Measurements from ENCODE around the gene SRRT.
"Not testable (repeated sequence)": the region's sequence is repeated elsewhere in the genome, so short reads cannot be mapped to it uniquely, and the experiment has no call there.

The SRRT gene

GRCh38 chr7:100895956-100896731, 21.2 kb downstream of the SRRT start:
- peak; percentile 17 for DNase-seq

- no peak for DNase-seq
Observed at GRCh38 chr7:100896732-100897608, 22.1 kb downstream of the SRRT start.

- DNase-seq: no peak
Observed at GRCh38 chr7:100897772-100898454, 23.0 kb downstream of the SRRT start.

GRCh38 chr7:100899432-100899831, 24.5 kb downstream of the SRRT start:
- no peak for DNase-seq

- no peak for DNase-seq
Observed at GRCh38 chr7:100900978-100901377, 26.1 kb downstream of the SRRT start.

- no peak for DNase-seq
Observed at GRCh38 chr7:100901921-100902332, 27.0 kb downstream of the SRRT start.

- DNase-seq: no peak
Observed at GRCh38 chr7:100902638-100903037, 27.7 kb downstream of the SRRT start.

- DNase-seq: no peak
Observed at GRCh38 chr7:100908512-100908911, 33.6 kb downstream of the SRRT start.

- DNase-seq: not testable (repeated sequence)
Observed at GRCh38 chr7:100910443-100910842, 35.5 kb downstream of the SRRT start.

GRCh38 chr7:100911484-100911883, 36.6 kb downstream of the SRRT start:
- DNase-seq: no peak

GRCh38 chr7:100914208-100914878, 39.4 kb downstream of the SRRT start:
- DNase-seq: no peak

GRCh38 chr7:100914879-100915447, 40.1 kb downstream of the SRRT start:
- DNase-seq: no peak

GRCh38 chr7:100919335-100919734, 44.4 kb downstream of the SRRT start:
- DNase-seq: not testable (repeated sequence)

GRCh38 chr7:100919779-100920437, 45.0 kb downstream of the SRRT start:
- DNase-seq: not testable (repeated sequence)

- no peak for DNase-seq
Observed at GRCh38 chr7:100921039-100921438, 46.1 kb downstream of the SRRT start.

GRCh38 chr7:100923616-100924015, 48.7 kb downstream of the SRRT start:
- DNase-seq: not testable (repeated sequence)

GRCh38 chr7:100929808-100930174, 54.9 kb downstream of the SRRT start:
- DNase-seq: no peak

GRCh38 chr7:100933734-100934133, 58.8 kb downstream of the SRRT start:
- no peak for DNase-seq

- DNase-seq: not testable (repeated sequence)
Observed at GRCh38 chr7:100935381-100935780, 60.5 kb downstream of the SRRT start.

GRCh38 chr7:100936167-100936566, 61.3 kb downstream of the SRRT start:
- not testable (repeated sequence) for DNase-seq
